Measurements from ENCODE around the gene TEX29.

TEX29 gene

DNA sequence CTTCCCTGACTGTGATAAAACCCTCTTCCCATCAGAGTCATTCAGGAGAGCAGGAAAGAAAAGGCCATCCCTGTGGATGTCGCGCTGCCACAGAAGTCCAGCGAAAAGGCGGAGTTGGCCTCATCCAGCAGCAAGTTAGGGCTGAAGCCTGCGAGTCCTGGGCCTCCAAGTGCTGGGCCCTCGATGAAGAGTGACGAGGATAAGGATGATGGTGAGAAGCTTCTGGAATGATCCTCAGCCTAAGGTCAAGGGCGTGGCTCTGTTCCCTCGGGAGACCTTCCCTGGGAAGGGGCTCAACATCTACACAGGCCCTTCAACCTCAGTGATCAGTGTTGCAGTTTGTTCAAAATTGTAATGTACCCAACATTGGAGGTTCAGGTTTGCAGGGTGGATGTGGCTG, 22.3 kb downstream of the TEX29 start:
- no peaks in the 10 kb centered on the region for H3K27me3 ChIP-seq (replicated peaks)
- in situ Hi-C loops (cut with HindIII; ENCODE audit: low pct_ligation_motif_present, low sequenced_read_pairs): no loop called here
- TF ChIP-seq, protein P1, sequence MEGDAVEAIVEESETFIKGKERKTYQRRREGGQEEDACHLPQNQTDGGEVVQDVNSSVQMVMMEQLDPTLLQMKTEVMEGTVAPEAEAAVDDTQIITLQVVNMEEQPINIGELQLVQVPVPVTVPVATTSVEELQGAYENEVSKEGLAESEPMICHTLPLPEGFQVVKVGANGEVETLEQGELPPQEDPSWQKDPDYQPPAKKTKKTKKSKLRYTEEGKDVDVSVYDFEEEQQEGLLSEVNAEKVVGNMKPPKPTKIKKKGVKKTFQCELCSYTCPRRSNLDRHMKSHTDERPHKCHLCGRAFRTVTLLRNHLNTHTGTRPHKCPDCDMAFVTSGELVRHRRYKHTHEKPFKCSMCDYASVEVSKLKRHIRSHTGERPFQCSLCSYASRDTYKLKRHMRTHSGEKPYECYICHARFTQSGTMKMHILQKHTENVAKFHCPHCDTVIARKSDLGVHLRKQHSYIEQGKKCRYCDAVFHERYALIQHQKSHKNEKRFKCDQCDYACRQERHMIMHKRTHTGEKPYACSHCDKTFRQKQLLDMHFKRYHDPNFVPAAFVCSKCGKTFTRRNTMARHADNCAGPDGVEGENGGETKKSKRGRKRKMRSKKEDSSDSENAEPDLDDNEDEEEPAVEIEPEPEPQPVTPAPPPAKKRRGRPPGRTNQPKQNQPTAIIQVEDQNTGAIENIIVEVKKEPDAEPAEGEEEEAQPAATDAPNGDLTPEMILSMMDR (IDR thresholded peaks at IDR 0.05; ENCODE audit: low read depth, low read length, missing control alignments): no peak
- no peaks in the 10 kb centered on the region for H3K36me3 ChIP-seq (replicated peaks)
- no peak overlapping the region for H3K27ac ChIP-seq
- no peak overlapping the region for H3K4me3 ChIP-seq (ENCODE audit: low read depth, low read length)
- DNase-seq: no peak

DNA sequence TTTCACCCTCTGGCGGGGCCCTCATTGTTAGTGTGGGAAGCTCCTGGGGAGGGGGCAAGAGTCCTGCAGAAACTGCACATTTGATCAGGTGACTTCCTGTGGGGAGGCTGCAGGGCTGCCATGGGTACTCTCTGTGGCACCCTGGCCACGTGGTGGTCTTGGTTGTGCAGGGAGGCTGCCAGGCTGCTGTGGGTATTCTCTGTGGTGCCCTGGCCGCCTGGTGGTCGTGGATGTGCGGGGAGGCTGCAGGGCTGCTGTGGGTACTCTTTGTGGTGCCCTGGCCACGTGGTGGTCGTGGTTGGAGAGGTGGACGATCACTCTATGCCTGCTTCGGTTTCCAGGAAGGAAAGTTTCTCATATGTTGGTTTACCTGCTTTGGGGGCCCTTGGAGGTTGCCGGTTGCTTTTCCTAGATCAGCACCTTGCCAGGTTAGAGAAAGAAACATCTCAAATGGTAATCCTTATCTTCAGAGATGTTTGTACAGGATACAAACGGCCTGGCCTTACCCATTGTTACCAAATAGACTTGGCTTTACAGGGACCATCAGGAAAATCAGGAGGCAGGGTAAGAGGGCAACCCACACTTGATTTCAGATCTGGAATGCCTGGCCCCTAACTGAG, 22.9 kb downstream of the TEX29 start:
- Histone ChIP-seq H3K36me3 (replicated peaks) (no peaks in the 10 kb centered on the region), H3K27me3 (replicated peaks) (no peaks in the 10 kb centered on the region), H3K4me3 (ENCODE audit: low read depth, low read length) (no peak overlapping the region), H3K27ac (no peak overlapping the region)
- in situ Hi-C loops (cut with HindIII; ENCODE audit: low pct_ligation_motif_present, low sequenced_read_pairs): no loop called here
- DNase-seq: no peak
- TF ChIP-seq, protein P1 (IDR thresholded peaks at IDR 0.05; ENCODE audit: low read depth, low read length, missing control alignments): no peak

DNA sequence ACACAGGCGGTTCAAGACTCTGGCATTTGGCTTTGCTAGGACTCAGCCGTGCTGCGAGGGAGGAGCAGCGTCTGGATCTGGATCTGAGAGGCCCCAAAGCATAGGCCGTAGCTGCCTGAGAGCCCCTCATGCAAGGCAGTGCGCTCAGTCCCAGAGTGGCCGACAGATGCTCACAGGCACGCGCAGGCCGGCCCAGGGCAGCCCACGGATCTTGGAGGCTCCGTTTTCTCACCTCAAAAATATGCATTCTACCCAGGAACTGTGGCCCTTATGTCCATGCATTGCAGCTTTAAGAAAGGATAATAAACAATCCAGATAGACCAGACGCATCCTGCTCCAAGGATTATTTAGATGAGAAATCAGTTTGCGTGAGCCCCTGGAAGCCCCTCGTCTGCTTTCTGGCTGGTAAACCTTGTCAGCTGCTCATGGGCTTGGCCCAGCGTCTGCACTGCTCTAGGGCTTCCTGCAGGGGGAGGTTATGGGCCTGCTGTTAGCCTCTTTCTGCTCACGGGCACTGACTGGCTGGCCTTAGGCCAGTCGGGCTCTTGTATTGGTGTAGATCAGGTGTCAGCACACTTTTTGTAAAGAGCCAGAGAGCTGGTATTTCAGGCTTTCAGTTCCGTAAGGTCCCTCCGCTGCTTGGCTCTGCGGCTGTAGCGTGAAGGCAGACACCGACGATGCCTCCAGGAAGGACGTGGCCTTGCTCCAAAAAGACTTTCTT, 24.2 kb downstream of the TEX29 start:
- H3K36me3 ChIP-seq (replicated peaks): no peaks in the 10 kb centered on the region
- in situ Hi-C loops (cut with HindIII; ENCODE audit: low pct_ligation_motif_present, low sequenced_read_pairs): no loop called here
- H3K27ac ChIP-seq: no peak overlapping the region
- TF ChIP-seq, protein P1 (IDR thresholded peaks at IDR 0.05; ENCODE audit: low read depth, low read length, missing control alignments): peak; percentile 71
- H3K27me3 ChIP-seq (replicated peaks): no peaks in the 10 kb centered on the region
- no peak overlapping the region for H3K4me3 ChIP-seq (ENCODE audit: low read depth, low read length)
- DNase-seq: peak; percentile 12

DNA sequence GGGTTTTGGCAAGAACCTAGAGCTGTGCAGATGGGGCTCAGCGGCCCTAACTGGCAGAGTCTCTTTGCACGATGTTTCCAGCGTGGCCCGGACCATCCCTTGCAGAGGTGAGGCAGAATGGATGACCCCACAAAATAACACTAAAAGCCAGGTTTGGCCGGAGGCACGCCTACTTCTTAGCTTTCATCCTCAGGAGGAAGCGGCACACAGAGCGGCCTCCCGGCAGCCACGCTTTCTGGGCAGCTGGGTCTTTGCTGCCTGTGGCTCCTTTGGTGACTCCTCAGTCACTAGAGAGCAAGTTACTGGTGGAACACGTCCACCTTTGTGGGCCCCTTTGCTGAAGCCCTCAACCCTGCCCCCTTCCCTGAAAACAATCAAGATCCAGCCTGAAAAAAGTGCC, 25.2 kb downstream of the TEX29 start:
- no peak for DNase-seq
- Histone ChIP-seq H3K27me3 (replicated peaks) (no peaks in the 10 kb centered on the region), H3K36me3 (replicated peaks) (no peaks in the 10 kb centered on the region), H3K4me3 (ENCODE audit: low read depth, low read length) (no peak overlapping the region), H3K27ac (no peak overlapping the region)
- in situ Hi-C loops (cut with HindIII; ENCODE audit: low pct_ligation_motif_present, low sequenced_read_pairs): no loop called here
- TF ChIP-seq, protein P1 (IDR thresholded peaks at IDR 0.05; ENCODE audit: low read depth, low read length, missing control alignments): no peak

DNA sequence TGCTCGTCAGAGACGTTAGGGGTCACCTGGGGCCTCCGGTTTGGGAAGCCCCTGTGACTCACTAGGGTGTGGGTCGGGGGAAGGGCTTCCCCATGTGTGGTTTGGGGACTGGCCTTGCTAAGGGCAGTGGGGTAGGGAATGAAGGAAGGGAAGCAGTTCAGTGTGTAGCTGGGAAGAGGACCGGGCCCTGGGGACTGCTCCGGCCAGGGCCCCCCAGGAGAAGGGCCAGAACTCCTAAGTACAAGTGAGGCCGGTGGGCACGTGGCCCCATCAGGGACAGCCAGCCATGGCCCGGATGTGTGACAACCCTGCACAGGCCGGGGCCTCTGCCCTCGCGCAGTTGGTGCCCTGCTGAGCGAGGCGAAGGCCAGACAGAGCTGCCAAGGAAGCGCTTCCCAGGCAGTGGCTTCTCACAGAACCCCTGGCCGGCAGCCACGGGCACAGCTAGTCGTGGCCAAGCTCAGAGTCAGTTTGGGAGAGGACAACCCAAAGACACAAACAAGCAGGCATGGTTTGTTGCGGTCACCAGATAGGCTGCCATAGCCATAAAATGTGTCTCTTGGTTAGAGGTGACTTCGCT, 25.7 kb downstream of the TEX29 start:
- no peaks in the 10 kb centered on the region for H3K27me3 ChIP-seq (replicated peaks)
- in situ Hi-C loops (cut with HindIII; ENCODE audit: low pct_ligation_motif_present, low sequenced_read_pairs): no loop called here
- no peak overlapping the region for H3K4me3 ChIP-seq (ENCODE audit: low read depth, low read length)
- H3K36me3 ChIP-seq (replicated peaks): no peaks in the 10 kb centered on the region
- no peak overlapping the region for H3K27ac ChIP-seq
- TF ChIP-seq, protein P1 (IDR thresholded peaks at IDR 0.05; ENCODE audit: low read depth, low read length, missing control alignments): no peak
- DNase-seq: no peak
